Measurements from ENCODE around the gene UBR1. TPM values are rescaled to one million over a fixed set of nuclear protein-coding genes. Genes with fewer than 3 reads are reported as not detected.

The UBR1 gene
- total RNA-seq, 1 experiment from 2014 or later = 22.3 TPM

GRCh38 chr15:43111354-43111753, 5.5 kb upstream of the UBR1 start:
- Mint-ChIP-seq H3K36me3 (ENCODE audit: insufficient read depth, unreplicated experiment) (no peaks in the 10 kb centered on the region), H3K4me3 (ENCODE audit: unreplicated experiment) (no peak overlapping the region), H3K9me3 (ENCODE audit: unreplicated experiment) (no peaks in the 10 kb centered on the region), H3K27me3 (ENCODE audit: insufficient read depth, unreplicated experiment) (no peaks in the 10 kb centered on the region), H3K27ac (ENCODE audit: unreplicated experiment) (no peak overlapping the region), H3K4me1 (ENCODE audit: low read depth, unreplicated experiment) (no peaks in the 10 kb centered on the region)
- Histone ChIP-seq H3K4me3 (ENCODE audit: low read depth, low read length) (no peak overlapping the region), H3K9me3 (no peaks in the 10 kb centered on the region), H3K27me3 (replicated peaks; ENCODE audit: control insufficient read depth, insufficient read depth, low read length) (no peaks in the 10 kb centered on the region), H3K36me3 (ENCODE audit: control insufficient read depth, insufficient read depth, low read length) (no peaks in the 10 kb centered on the region), H3K4me1 (no peaks in the 10 kb centered on the region)
- intact Hi-C loops (cut with micrococcal nuclease; ENCODE audit: unreplicated experiment) = no loop called here
- no TSS peak for BruUV-seq (replicated peaks)
- ChIA-PET POLR2A (interaction anchor here (0.6 kb wide), 1 partner anchor 13 kb away, joined by 3 read pairs; no protein-coding TSS in a partner anchor), CTCF (no interaction called here)
- DNase-seq = no peak
- TF ChIP-seq CTCF (IDR thresholded peaks at IDR 0.05; ENCODE audit: insufficient read depth in 1 of 2, low read depth in 1 of 2, low read length in 1 of 2, severe bottlenecking in 1 of 2, unreplicated experiment in 1 of 2) = no peak

DNA sequence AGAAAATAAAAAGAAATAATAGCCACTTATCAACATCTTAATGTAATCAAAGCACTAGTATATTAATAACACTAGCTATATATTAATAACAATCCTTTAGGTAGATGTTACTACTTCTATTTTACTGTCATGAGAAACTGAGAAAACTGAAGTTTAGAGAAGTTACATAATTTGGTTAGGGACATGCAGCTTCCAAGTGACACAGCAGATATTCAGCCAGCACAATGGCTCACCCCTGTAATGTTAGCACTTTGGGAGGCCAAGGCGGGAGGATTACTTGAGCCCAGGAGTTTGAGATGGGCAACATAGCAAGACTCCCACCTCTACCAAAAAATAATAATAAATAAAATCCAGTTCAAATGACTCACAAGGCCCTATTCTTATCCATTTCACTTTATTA, 1.9 kb upstream of the UBR1 start:
- intact Hi-C loops (cut with micrococcal nuclease; ENCODE audit: unreplicated experiment) = loop anchor here (2.0 kb wide), 1 partner anchor 15 kb away; no protein-coding TSS in a partner anchor
- TF ChIP-seq CTCF (IDR thresholded peaks at IDR 0.05; ENCODE audit: insufficient read depth in 1 of 2, low read depth in 1 of 2, low read length in 1 of 2, severe bottlenecking in 1 of 2, unreplicated experiment in 1 of 2) = no peak
- no peak overlapping the region for H3K4me3 Mint-ChIP-seq (ENCODE audit: unreplicated experiment)
- H3K27me3 Mint-ChIP-seq (ENCODE audit: insufficient read depth, unreplicated experiment) = no peaks in the 10 kb centered on the region
- no TSS peak for BruUV-seq (replicated peaks)
- H3K36me3 ChIP-seq (ENCODE audit: control insufficient read depth, insufficient read depth, low read length) = no peaks in the 10 kb centered on the region
- H3K27ac Mint-ChIP-seq (ENCODE audit: unreplicated experiment) = no peak overlapping the region
- peaks cover 7% of the 10 kb centered on the region for H3K36me3 Mint-ChIP-seq (ENCODE audit: insufficient read depth, unreplicated experiment)
- no peaks in the 10 kb centered on the region for H3K27me3 ChIP-seq (replicated peaks; ENCODE audit: control insufficient read depth, insufficient read depth, low read length)
- CTCF ChIA-PET = no interaction called here
- POLR2A ChIA-PET = no interaction called here
- DNase-seq = no peak
- no peaks in the 10 kb centered on the region for H3K4me1 ChIP-seq
- no peaks in the 10 kb centered on the region for H3K9me3 ChIP-seq
- peaks cover 6% of the 10 kb centered on the region for H3K4me1 Mint-ChIP-seq (ENCODE audit: low read depth, unreplicated experiment)
- H3K9me3 Mint-ChIP-seq (ENCODE audit: unreplicated experiment) = no peaks in the 10 kb centered on the region
- no peak overlapping the region for H3K4me3 ChIP-seq (ENCODE audit: low read depth, low read length)

DNA sequence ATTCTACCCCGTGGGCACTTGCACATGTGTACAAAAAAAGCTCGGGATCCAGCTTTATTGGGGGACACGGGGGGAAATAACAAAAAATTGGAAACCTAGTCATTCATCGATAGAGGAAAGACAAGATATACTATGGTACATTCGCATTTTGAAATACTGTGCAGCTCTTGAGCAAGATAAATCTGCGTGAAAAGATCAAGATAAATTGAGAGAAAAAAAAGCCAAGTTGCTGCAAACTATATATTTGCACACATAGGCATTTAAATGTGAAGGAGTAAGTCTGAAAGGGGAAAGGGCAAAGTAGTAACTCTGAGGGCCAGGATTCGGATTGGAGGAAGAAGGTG, 620 bp upstream of the UBR1 start:
- DNase-seq = no peak
- no peak for TF ChIP-seq CTCF (IDR thresholded peaks at IDR 0.05; ENCODE audit: insufficient read depth in 1 of 2, low read depth in 1 of 2, low read length in 1 of 2, severe bottlenecking in 1 of 2, unreplicated experiment in 1 of 2)
- H3K27ac Mint-ChIP-seq (ENCODE audit: unreplicated experiment) = peak overlapping the region; percentile 95
- H3K4me3 ChIP-seq (ENCODE audit: low read depth, low read length) = peak overlapping the region; percentile 67
- CTCF ChIA-PET = no interaction called here
- no peaks in the 10 kb centered on the region for H3K4me1 ChIP-seq
- H3K36me3 Mint-ChIP-seq (ENCODE audit: insufficient read depth, unreplicated experiment) = peaks cover 16% of the 10 kb centered on the region
- POLR2A ChIA-PET = interaction anchor here (0.6 kb wide), 1 partner anchor 213 kb away, joined by 5 read pairs; no protein-coding TSS in a partner anchor
- H3K4me3 Mint-ChIP-seq (ENCODE audit: unreplicated experiment) = peak overlapping the region; percentile 88
- BruUV-seq (replicated peaks) = TSS peak; percentile 98
- no peaks in the 10 kb centered on the region for H3K27me3 Mint-ChIP-seq (ENCODE audit: insufficient read depth, unreplicated experiment)
- H3K9me3 Mint-ChIP-seq (ENCODE audit: unreplicated experiment) = no peaks in the 10 kb centered on the region
- H3K4me1 Mint-ChIP-seq (ENCODE audit: low read depth, unreplicated experiment) = peaks cover 6% of the 10 kb centered on the region
- no peaks in the 10 kb centered on the region for H3K9me3 ChIP-seq
- H3K27me3 ChIP-seq (replicated peaks; ENCODE audit: control insufficient read depth, insufficient read depth, low read length) = no peaks in the 10 kb centered on the region
- intact Hi-C loops (cut with micrococcal nuclease; ENCODE audit: unreplicated experiment) = loop anchor here (1.0 to 2.0 kb wide), 3 partner anchors 16 to 27 kb away; partner anchors contain the start of gene TMEM62
- no peaks in the 10 kb centered on the region for H3K36me3 ChIP-seq (ENCODE audit: control insufficient read depth, insufficient read depth, low read length)
